NT2/D1 (cell line): ENCODE data around the gene TENT4B.

Experiments
- YY1 ChIP-seq: IDR thresholded peaks from 2 replicates; pipeline ENCODE4 v1.6.1; 2011; ENCODE audit not compliant: insufficient read length, insufficient read depth
- ZNF274 ChIP-seq: IDR thresholded peaks from 2 replicates; pipeline ENCODE4 v1.6.1; 2011; ENCODE audit warnings: mild to moderate bottlenecking, low read depth, low read length

DNA sequence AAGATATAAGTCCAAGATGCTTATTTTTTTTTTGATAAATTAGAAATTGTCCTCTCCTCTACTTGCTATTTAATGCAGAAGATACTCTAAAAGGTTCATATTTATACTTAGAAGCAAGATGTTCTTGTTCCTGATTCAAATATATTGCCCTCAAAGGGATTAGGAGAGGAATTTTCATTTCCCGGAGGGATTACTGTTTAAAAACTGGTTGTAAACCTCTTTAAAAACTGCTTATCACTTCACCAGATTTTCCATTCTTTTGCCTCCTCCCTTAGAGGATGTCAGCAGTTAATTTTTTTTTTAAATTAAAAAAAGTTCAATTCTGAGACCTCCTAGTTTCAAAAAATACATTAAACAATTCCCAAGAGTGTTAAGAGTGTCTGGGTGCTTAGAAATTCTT is 2.8 kb downstream of the TENT4B start:
- TF ChIP-seq ZNF274 = no peak
- no peak for TF ChIP-seq YY1
